ENCODE data around the gene TBXAS1.

The TBXAS1 gene

DNA sequence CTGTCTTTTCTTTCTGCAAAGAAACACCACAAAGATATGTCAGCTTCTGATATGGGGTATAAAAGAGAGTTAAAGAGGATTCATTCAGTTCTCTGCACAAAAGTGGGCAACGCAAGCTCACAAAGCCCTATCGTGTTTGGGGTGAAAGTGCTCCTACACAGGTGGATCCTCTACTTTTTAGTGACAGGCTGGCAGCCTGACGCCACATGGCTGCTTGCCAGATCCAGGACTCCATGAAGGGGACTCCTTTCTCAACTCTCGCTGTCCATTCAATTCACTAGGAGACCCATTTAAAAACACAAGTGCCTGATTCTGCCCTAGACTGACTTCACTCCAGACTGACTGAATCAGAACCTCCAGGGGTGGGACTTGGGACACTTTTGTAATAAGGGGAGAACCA is 225.7 kb downstream of the TBXAS1 start:
- ATAC-seq: no peak
- no peak for DNase-seq (ENCODE audit: low spot score in 2 of 2)
- no peak overlapping the region for H3K4me3 Mint-ChIP-seq
- no peaks in the 10 kb centered on the region for H3K9me3 Mint-ChIP-seq
- H3K4me1 Mint-ChIP-seq: peaks cover 47% of the 10 kb centered on the region
- peaks cover 32% of the 10 kb centered on the region for H3K36me3 Mint-ChIP-seq
- H3K27ac Mint-ChIP-seq: peak overlapping the region; percentile 64

DNA sequence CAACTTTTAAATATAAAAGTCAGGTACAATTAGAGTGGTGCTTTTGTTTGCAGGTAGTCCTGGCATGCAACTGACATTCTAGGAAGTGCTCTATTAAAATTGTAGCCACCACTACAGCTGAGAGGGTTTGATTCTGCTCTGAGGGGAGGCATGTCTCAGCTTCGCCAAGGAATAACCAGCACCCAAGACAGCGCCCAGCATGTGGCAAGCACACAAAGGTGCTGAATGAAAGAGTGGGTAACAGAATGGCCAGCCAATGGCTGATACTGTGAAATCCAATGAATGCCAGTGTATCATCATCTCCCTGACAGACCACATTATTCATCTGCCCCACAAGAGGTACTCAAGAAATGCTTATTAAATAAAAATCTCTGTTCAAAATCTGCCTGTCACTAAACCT is 226.8 kb downstream of the TBXAS1 start:
- peak overlapping the region; percentile 64 for H3K27ac Mint-ChIP-seq
- H3K36me3 Mint-ChIP-seq: peaks cover 29% of the 10 kb centered on the region
- DNase-seq (ENCODE audit: low spot score in 2 of 2) (no peak), ATAC-seq (no peak)
- peaks cover 55% of the 10 kb centered on the region for H3K4me1 Mint-ChIP-seq
- H3K9me3 Mint-ChIP-seq: no peaks in the 10 kb centered on the region
- no peak overlapping the region for H3K4me3 Mint-ChIP-seq

DNA sequence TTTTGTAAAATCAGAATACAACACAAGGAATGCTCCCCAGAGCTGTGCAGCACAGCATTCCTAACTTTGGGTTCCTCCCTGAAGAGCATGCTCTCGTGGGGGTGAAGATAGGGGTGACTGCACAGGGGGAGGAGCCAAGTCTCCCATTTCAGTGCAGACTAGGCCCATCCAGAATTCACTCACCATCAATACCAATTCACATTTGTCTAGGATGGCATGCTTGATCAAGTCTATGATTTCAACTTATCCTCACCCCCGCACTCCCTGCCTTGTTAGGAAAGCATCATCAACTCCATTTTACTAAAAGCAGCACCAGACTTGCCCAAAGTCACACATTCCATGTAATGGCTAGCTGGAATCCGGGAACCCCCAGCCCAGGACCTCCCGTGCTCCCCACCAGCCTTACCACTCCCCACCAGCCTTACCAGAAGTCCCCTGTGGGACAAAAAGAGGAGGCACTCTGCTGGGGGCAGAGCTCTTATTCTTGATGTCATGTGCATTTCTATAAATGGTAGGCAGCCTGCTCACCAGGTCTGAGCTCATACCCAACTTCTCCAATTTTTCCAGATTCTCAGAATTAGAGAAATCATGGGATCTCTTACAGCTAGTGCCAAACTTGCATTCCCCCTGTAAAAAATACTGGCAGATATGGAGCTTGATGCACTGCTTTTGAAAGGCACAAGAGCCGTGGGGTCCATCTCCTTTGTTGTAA is 227.5 kb downstream of the TBXAS1 start:
- no peak for DNase-seq (ENCODE audit: low spot score in 2 of 2)
- H3K27ac Mint-ChIP-seq: no peak overlapping the region
- no peaks in the 10 kb centered on the region for H3K9me3 Mint-ChIP-seq
- no peak overlapping the region for H3K4me3 Mint-ChIP-seq
- H3K4me1 Mint-ChIP-seq: peaks cover 62% of the 10 kb centered on the region
- H3K36me3 Mint-ChIP-seq: peaks cover 29% of the 10 kb centered on the region
- ATAC-seq: no peak

DNA sequence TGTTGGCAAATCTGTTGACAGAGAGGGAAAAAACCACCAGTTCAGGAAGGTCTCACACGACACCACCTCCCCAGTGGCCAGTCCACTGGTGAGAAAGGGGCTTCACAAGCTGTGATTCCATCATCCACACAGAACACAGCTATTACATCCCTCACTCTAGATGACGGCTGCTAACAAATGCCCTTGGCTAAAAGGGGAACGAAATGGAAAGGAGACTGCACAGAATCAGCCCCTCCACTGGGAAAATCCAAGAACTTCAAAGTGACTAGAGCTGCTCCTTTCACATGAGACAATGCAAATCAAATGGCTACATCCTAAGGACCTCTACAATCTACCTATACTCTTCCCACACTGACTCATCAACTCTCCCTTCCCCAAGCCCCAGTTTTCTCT is 228.1 kb downstream of the TBXAS1 start:
- Mint-ChIP-seq H3K4me3 (no peak overlapping the region), H3K27ac (no peak overlapping the region), H3K9me3 (no peaks in the 10 kb centered on the region), H3K36me3 (peaks cover 27% of the 10 kb centered on the region), H3K4me1 (peaks cover 68% of the 10 kb centered on the region)
- DNase-seq (ENCODE audit: low spot score in 2 of 2): no peak
- no peak for ATAC-seq

DNA sequence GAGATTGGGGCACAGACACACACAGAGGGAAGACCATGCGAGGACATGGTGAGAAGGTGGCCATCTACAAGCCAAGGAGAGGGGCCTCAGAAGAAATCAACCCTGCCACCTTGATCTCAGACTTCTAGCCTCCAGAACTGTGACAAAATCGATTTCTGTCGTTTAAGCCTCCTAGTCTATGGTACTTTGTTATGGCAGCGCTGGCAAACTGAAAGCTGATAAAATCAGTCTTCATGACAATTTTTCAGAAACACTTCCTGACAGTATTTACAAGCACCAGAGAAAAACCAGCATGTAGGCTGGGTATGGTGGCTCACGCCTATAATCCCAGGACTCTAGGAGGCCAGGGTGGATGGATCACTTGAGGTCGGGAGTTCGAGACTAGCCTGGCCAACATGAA is 229.5 kb downstream of the TBXAS1 start:
- ATAC-seq: no peak
- no peak for DNase-seq (ENCODE audit: low spot score in 2 of 2)
- no peak overlapping the region for H3K4me3 Mint-ChIP-seq
- H3K9me3 Mint-ChIP-seq: no peaks in the 10 kb centered on the region
- peaks cover 63% of the 10 kb centered on the region for H3K4me1 Mint-ChIP-seq
- H3K36me3 Mint-ChIP-seq: peaks cover 20% of the 10 kb centered on the region
- H3K27ac Mint-ChIP-seq: no peak overlapping the region

DNA sequence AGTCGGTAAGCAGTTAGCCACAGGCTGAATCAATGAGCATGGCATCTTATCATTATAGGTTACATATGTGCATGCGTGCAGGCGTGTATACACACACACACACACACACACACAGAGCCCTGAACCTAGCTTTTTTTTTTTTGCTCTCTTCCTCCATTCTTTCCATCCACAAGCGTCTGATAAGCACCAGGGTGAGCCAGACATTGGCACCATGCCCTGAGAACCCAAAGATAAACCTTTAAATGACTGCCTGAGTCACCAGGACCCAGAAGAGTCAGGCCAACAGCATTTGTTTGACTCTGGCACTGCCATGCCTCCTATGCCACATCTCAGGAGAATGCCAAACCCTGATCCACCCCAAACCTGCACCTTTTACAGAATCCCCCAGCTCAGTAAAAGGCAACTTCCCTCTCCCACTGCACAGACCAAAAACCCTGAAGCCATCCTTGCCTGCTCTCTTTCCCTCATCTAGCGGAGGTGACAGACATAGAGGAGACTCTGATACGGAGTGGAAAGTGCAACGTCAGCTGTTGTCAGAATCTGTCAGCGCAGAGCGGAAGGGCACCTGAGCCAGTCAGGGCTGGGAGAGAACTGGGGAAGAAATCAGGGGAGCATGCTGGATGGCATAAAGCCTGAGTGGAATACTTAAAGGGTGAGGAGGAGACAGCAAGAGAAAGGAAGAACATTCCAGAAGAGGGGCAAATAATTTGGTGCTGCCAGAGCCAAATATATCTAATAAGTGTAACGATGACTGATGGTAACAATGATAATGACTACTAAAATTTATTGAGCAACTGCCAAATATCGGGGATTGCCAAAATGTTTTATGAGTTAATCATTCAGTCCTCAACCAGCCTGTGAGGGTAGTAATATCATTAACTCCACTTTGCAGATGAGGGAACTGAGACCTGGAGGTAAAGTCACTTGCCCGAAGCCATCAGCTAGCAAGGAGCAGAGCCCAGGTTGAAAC is 230.5 kb downstream of the TBXAS1 start:
- ATAC-seq (peak; percentile 36), DNase-seq (ENCODE audit: low spot score in 2 of 2) (no peak)
- peaks cover 14% of the 10 kb centered on the region for H3K36me3 Mint-ChIP-seq
- H3K4me1 Mint-ChIP-seq: peaks cover 53% of the 10 kb centered on the region
- peak overlapping the region; percentile 7 for H3K27ac Mint-ChIP-seq
- peak overlapping the region; percentile 77 for H3K4me3 Mint-ChIP-seq
- H3K9me3 Mint-ChIP-seq: no peaks in the 10 kb centered on the region

DNA sequence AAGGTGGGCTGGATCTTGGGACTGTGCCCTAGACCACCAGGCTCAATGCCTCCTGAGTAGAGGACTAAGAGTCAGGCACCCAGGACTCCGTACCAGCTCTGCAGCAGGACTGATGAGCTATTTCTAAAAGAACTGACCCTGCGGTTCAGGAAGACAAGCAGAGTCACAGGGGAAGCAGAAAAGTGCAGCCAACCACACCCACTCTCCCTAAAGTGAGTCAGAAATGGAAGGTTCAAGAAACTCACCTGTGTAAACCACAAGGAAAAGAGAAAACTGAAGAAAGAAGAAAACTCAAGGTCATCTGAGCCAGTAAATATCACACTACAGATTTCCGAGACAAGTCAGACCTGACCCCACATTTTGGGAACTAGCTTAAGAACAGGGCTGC is 231.2 kb downstream of the TBXAS1 start:
- peak overlapping the region; percentile 77 for H3K4me3 Mint-ChIP-seq
- no peaks in the 10 kb centered on the region for H3K9me3 Mint-ChIP-seq
- no peak overlapping the region for H3K27ac Mint-ChIP-seq
- H3K4me1 Mint-ChIP-seq: peaks cover 52% of the 10 kb centered on the region
- no peak for ATAC-seq
- H3K36me3 Mint-ChIP-seq: peaks cover 14% of the 10 kb centered on the region
- no peak for DNase-seq (ENCODE audit: low spot score in 2 of 2)

DNA sequence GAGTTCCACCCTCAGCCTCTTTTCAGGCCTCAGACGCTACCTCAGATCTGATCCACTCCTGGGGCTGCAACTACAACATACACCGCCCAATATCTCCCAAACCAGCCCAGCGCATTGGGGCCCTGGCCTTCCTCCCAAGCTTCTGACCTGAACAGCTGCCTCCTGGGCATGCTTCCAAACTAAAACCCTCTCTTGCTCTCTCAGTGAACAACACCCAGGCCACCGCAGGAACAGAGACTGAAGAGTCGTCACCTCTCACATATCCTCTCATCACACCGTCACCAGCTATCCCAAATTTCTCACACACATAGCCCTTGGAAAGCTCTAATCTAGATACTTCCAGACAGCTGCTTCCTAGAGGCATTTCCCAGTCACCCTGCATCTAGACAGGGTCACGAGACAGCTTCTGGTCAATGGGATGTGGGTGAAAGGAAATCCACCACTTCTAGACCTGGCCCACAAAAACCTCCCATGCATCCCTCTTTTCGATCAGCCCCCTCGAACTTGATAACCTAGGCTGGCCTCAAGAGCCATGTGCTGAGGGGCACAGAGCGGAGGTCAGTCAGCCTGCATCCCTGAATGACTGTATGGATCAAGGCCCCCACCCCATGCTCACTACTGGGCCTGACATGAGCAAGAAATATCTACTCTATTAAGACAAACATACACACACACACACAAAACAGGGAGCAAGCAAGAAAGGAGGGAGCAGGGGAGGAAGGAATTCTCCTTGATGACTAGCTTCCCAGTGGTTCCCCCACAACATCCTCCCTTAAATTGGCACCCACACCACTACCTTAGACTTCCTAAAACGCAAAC is 231.9 kb downstream of the TBXAS1 start:
- H3K36me3 Mint-ChIP-seq: peaks cover 14% of the 10 kb centered on the region
- no peak for ATAC-seq

DNA sequence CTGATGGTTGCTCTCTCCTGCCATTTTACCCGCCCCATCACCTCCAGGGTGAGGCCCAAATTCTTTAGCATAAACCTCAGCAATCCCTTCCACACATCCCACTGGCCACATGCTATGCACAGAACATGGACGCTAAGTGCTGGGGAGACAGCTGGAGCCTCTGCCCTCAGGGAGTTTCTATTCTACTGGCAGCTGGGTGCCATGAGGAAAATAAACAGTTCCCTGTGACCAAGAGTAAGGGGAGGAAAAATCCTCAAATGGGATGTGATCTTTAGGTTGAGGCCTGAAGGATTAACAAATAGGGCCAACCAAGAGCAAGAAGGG is 232.5 kb downstream of the TBXAS1 start:
- Mint-ChIP-seq H3K9me3 (peaks cover 8% of the 10 kb centered on the region), H3K27ac (peak overlapping the region; percentile 86), H3K4me3 (peak overlapping the region; percentile 77), H3K4me1 (peaks cover 44% of the 10 kb centered on the region), H3K36me3 (peaks cover 14% of the 10 kb centered on the region)
- ATAC-seq (no peak), DNase-seq (ENCODE audit: low spot score in 2 of 2) (no peak)

More for the DNA sequence above, 231.9 kb downstream of the TBXAS1 start:
- Mint-ChIP-seq H3K4me3 (peak overlapping the region; percentile 77), H3K4me1 (peaks cover 48% of the 10 kb centered on the region), H3K9me3 (peaks cover 3% of the 10 kb centered on the region), H3K27ac (peak overlapping the region; percentile 86)
- DNase-seq (ENCODE audit: low spot score in 2 of 2): no peak

DNA sequence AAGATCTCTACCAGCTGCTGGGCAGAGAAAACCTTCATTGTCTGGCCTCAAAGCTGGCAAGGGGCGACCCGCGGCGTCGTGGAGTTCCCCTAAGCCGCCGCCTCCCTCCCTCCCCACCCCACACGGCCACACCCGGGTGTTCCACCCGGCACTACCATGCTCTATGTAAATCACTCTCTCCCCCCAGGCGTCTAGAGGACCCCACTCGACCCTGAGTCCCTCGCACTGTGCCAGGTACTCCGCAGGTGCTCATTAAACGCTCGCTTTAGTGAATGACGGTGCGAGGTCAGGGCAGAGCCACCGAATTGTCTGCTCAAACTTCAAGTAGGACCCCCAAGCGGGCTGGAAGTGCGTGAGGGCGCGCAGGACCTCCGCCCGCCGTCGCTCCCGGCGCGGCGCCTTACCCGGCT is 233.1 kb downstream of the TBXAS1 start:
- peaks cover 14% of the 10 kb centered on the region for H3K36me3 Mint-ChIP-seq
- DNase-seq (ENCODE audit: low spot score in 2 of 2): no peak

DNA sequence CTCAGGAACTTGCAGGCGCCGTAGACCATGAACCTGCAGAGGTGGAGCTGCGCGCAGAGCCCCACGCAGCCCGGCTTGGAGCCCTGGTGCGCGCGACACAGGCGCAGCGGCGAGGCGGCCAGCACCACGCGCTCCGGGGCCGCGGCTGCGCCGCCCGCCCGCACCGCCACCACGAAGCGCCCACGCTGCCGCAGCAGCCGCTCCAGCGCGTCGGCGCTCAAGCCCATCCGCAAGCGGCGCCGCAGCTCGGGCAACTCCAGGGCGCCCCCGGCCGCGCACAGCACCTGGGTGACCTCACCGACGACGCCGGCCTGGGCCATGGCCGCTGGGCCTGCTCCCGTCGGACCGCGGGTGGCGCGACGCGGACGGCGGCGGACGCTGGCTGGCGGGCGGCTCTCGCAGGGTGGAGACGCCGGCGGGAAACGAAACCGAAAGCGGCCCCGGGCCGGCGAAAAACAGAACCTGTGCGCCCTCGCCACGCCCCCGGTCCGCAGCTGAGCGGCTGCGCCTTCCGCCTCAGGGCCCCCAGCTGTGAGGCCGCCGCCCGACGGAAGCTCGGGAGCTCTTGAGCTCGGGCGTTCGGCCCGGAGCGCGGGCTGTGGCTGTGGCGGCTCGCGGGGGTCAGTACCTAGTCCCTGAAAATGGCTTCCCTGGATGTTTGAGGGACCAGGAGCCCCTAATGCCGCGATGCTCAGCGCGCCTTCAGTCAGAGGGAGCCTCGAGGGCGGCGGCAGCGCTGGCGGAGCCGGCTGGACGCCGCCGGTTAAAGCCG is 233.7 kb downstream of the TBXAS1 start, which contains the start of gene PARP12:
Gene PARP12, minus strand, starts transcription at position 424 of the 772 bp plus-strand sequence. Its CDS starts 104 bp downstream, at position 320.
- Mint-ChIP-seq H3K4me3 (peak within 1 kb of the TSS; percentile 77), H3K9me3 (peaks cover 13% of the 10 kb centered on the region), H3K4me1 (peaks cover 41% of the 10 kb centered on the region), H3K36me3 (peaks cover 14% of the 10 kb centered on the region), H3K27ac (peak within 1 kb of the TSS; percentile 86)
- ATAC-seq: peak; percentile 89
- DNase-seq (ENCODE audit: low spot score in 2 of 2): peak; percentile 75 to 92

More for the DNA sequence above, 233.1 kb downstream of the TBXAS1 start:
- Mint-ChIP-seq H3K4me1 (peaks cover 41% of the 10 kb centered on the region), H3K27ac (peak overlapping the region; percentile 86), H3K9me3 (peaks cover 13% of the 10 kb centered on the region), H3K4me3 (peak overlapping the region; percentile 77)
- ATAC-seq: peak; percentile 39

DNA sequence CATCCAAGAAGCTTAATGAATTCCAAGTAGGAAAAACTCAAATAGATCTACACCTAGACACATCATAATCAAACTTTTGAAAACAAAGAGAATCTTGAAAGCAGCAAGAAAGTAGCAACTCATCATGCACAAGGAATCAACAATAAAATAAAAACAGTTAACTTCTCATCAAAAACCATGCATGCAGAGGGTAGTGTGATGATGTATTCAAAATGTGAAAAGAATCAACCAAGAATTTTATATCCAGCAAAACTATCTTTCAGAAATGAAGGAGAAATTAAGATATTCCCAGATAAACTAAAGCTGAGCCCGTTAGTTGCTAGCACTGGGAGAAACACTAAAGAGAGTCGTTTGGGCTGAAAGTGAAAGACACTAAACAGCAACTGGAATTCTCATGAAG is 238.0 kb downstream of the TBXAS1 start:
- H3K27ac Mint-ChIP-seq: no peak overlapping the region
- peaks cover 3% of the 10 kb centered on the region for H3K4me1 Mint-ChIP-seq
- DNase-seq (ENCODE audit: low spot score in 2 of 2) (no peak), ATAC-seq (no peak)
- peaks cover 20% of the 10 kb centered on the region for H3K9me3 Mint-ChIP-seq
- H3K36me3 Mint-ChIP-seq: no peaks in the 10 kb centered on the region
- no peak overlapping the region for H3K4me3 Mint-ChIP-seq

DNA sequence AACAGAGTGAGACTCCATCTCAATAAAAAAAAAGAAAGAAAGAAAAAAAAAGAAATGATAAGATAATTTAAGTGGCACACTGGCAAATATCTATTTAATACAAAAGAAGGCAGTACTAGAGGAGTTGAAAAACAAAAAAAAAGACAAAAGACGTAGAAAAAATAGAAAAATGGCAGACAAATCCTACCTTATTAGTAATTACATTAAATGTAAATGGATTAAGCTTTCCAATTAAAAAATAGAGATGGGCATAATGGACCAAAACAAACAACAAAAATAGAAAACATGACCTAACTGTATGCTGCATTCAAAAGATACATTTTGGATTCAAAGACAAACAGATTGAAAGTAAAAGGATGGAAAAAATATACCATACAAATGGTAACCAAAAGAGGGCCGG is 239.0 kb downstream of the TBXAS1 start:
- Mint-ChIP-seq H3K4me3 (no peak overlapping the region), H3K4me1 (no peaks in the 10 kb centered on the region), H3K9me3 (peaks cover 20% of the 10 kb centered on the region), H3K36me3 (no peaks in the 10 kb centered on the region), H3K27ac (no peak overlapping the region)
- no peak for ATAC-seq
- DNase-seq (ENCODE audit: low spot score in 2 of 2): no peak

DNA sequence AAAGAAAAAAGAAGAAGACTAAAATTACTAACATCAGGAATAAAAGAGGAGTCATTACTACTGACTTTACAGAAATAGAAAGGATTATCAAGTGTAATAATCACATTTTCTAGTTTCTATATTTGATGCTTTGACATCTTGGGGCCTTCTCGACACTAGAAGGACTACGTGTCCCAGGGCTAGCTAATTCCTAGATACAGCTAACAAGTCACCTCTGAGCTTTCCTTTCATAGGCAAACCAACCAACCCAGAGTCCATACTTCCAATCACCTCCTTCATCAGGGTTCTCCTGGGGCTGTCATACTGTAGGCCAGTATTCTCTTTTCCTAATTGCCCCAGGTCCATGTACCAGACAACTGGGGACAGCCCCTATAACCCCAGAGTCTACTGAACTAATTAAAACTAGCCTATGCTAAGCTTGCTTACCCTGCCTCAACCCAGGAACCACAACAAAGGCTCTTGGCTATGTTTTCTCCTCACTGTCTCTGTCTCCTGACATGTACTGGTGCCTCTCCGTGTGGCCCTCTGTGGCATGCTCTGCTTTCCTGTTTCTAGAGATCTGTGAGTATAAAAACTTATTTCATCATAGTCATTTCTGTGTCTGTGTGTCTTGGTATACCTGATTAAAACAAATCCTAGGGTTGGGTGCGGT is 240.4 kb downstream of the TBXAS1 start:
- peaks cover 20% of the 10 kb centered on the region for H3K9me3 Mint-ChIP-seq
- DNase-seq (ENCODE audit: low spot score in 2 of 2) (no peak), ATAC-seq (peak; percentile 57)
- no peaks in the 10 kb centered on the region for H3K4me1 Mint-ChIP-seq
- no peaks in the 10 kb centered on the region for H3K36me3 Mint-ChIP-seq
- no peak overlapping the region for H3K4me3 Mint-ChIP-seq
- H3K27ac Mint-ChIP-seq: no peak overlapping the region

Data from stimulated activated effector memory CD8-positive, alpha-beta T cell treated with anti-CD3 and anti-CD28 coated beads, Interleukin-12 subunit alpha, Interleukin-12 subunit beta, amount 100 ng/mL, for 72 hours (primary cell).